D721Med (cell line): ENCODE measurements around the gene UTF1.

ENCODE experiments used
- DNase-seq: peaks from one replicate; pipeline ENCODE4 v3.0.0; 2011; ENCODE audit warnings: low spot score; ENCODE audit not compliant: insufficient read length
- FAIRE-seq: peaks from 2 replicates; lab custom pipeline; 2011; peaks lifted over from hg19 to GRCh38; lab: Jason Lieb, UNC
- CTCF ChIP-seq: IDR thresholded peaks from 2 replicates; pipeline ENCODE4 v1.5.1; 2012; ENCODE audit warnings: mild to moderate bottlenecking, control low read depth; ENCODE audit not compliant: insufficient read depth; ENCODE audit errors: missing control alignments

The UTF1 gene

DNA sequence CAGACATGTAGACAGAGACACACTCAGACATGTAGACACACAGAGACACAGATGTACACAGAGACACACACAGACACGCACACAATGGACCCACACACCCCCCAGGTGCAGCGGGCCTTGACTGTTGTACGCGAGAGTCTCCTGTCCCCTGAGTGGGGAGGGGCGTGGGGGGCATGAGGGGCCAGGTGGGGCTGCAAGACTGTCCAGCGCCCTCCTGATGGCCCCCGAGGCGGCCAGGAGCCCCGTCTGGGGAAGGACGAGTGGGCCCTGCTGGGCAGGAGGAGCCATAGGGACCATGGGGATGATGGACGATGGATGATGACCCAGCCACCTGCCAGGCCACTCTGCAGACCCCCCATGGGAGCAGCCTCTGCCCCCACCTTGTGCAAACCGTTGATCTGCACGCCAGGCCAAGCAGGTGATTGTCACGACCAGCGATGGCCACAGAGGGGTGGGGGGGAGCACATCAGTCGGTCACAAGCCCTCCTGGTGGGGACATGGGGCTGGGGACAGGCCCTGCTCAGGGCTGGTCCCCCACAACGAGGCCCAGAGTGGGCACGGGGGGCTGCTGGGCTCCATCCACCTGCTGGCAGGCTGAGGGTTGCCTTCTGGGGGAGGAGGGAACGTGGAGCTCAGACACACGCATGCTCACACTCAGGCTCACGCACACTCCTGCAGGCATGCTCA lies 19.2 kb downstream of the UTF1 start:
- FAIRE-seq: no peak
- TF ChIP-seq CTCF: no peak

GRCh38 chr10:133249975-133250754 lies 20.1 kb downstream of the UTF1 start:
- DNase-seq (no peak), FAIRE-seq (no peak)
- TF ChIP-seq CTCF: no peak

More for the DNA sequence above, 19.2 kb downstream of the UTF1 start:
- DNase-seq: no peak

- DNase-seq (no peak), FAIRE-seq (no peak)
- TF ChIP-seq CTCF: no peak
These were observed 21.6 kb downstream of the UTF1 start for GRCh38 chr10:133251388-133252222.

DNA sequence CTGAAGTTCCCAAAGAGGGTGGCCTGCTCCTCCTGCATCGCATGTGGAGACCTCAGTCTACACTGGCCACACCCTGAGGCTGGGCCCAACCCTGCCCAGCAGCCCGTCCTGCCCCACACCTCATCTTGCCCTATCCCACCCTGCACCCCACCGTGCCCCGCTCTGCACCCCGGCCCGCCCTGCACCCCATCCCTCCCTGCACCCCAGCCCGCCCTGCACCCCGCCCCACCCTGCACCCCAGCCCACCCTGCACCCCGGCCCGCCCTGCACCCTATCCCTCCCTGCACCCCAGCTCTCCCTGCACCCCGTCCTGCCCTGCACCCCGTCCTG lies 22.2 kb downstream of the UTF1 start:
- no peak for TF ChIP-seq CTCF
- DNase-seq (no peak), FAIRE-seq (no peak)

GRCh38 chr10:133253361-133253955 lies 23.4 kb downstream of the UTF1 start:
- FAIRE-seq (no peak), DNase-seq (no peak)
- no peak for TF ChIP-seq CTCF

DNA sequence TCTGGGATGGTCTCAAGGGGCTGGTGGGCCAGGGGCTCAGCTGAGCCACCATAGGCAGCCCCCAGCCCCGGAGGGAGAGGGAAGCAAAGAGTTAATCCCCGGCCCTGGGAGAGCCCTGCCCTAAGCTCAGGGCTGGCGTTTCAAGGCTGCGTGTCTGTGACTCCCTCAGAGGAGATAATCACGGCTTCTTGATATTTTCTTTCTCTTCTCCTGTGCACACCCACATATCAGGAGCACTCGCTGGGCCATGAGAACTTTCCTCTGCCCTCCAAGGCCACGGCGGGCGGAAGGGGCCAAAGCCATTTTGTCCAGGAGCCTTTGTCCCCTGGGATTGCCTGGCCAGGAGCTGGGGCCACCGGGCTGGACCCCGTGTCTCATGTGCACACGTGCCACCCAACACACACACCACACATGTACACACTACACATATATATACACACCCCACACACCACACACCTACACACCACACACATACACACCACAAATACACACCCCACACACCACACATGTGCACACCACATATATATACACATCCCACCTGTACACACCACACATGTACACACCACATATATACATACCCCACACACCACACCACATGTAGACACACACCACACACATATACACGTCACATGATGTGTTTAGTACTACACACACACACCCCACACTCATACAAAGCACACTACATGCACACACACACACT lies 24.6 kb downstream of the UTF1 start:
- FAIRE-seq: no peak
- no peak for DNase-seq
- no peak for TF ChIP-seq CTCF
